Measurements from ENCODE around the gene SEMA3D. TPM values are rescaled to one million over a fixed set of nuclear protein-coding genes. Genes with fewer than 3 reads are reported as not detected.

SEMA3D gene
- total RNA-seq, 1 experiment from 2014 or later: 23.3 TPM

GRCh38 chr7:85215098-85215497 is 28.2 kb upstream of the SEMA3D start:
- H3K4me3 ChIP-seq (ENCODE audit: low read depth, low read length, poor library complexity, severe bottlenecking): no peak overlapping the region
- no peaks in the 10 kb centered on the region for H3K36me3 ChIP-seq (ENCODE audit: insufficient read depth, low read length, poor library complexity, severe bottlenecking)
- H3K27ac ChIP-seq (ENCODE audit: low read depth, low read length, poor library complexity, severe bottlenecking): no peak overlapping the region
- intact Hi-C loops (cut with micrococcal nuclease; ENCODE audit: unreplicated experiment): no loop called here
- no peaks in the 10 kb centered on the region for H3K4me1 ChIP-seq (ENCODE audit: insufficient read depth, low read length, poor library complexity, severe bottlenecking)
- no peaks in the 10 kb centered on the region for H3K9me3 ChIP-seq (ENCODE audit: low read depth, low read length, poor library complexity, severe bottlenecking)
- ChIA-PET POLR2A (ENCODE audit: low non-redundant PET) (no interaction called here), CTCF (no interaction called here)
- H3K27me3 ChIP-seq (replicated peaks; ENCODE audit: insufficient read depth, low read depth, low read length, poor library complexity): no peaks in the 10 kb centered on the region
- DNase-seq (ENCODE audit: low spot score): no peak
- TF ChIP-seq CTCF (conservative IDR thresholded peaks at IDR 0.05; ENCODE audit: low read depth, low read length): no peak
- no peak for TF ChIP-seq EZH2 (IDR thresholded peaks at IDR 0.05; ENCODE audit: borderline replicate concordance, low read depth, low read length, poor library complexity, severe bottlenecking)
- BruUV-seq (replicated peaks): no TSS peak

- no peaks in the 10 kb centered on the region for H3K9me3 ChIP-seq (ENCODE audit: low read depth, low read length, poor library complexity, severe bottlenecking)
- no peak overlapping the region for H3K4me3 ChIP-seq (ENCODE audit: low read depth, low read length, poor library complexity, severe bottlenecking)
- H3K4me1 ChIP-seq (ENCODE audit: insufficient read depth, low read length, poor library complexity, severe bottlenecking): no peaks in the 10 kb centered on the region
- no peaks in the 10 kb centered on the region for H3K36me3 ChIP-seq (ENCODE audit: insufficient read depth, low read length, poor library complexity, severe bottlenecking)
- TF ChIP-seq CTCF (conservative IDR thresholded peaks at IDR 0.05; ENCODE audit: low read depth, low read length): no peak
- TF ChIP-seq EZH2 (IDR thresholded peaks at IDR 0.05; ENCODE audit: borderline replicate concordance, low read depth, low read length, poor library complexity, severe bottlenecking): no peak
- CTCF ChIA-PET: no interaction called here
- BruUV-seq (replicated peaks): no TSS peak
- POLR2A ChIA-PET (ENCODE audit: low non-redundant PET): no interaction called here
- no peak for DNase-seq (ENCODE audit: low spot score)
- no peaks in the 10 kb centered on the region for H3K27me3 ChIP-seq (replicated peaks; ENCODE audit: insufficient read depth, low read depth, low read length, poor library complexity)
- intact Hi-C loops (cut with micrococcal nuclease; ENCODE audit: unreplicated experiment): no loop called here
- no peak overlapping the region for H3K27ac ChIP-seq (ENCODE audit: low read depth, low read length, poor library complexity, severe bottlenecking)
Measured at GRCh38 chr7:85213500-85213899, 26.6 kb upstream of the SEMA3D start.

- ChIA-PET POLR2A (ENCODE audit: low non-redundant PET) (no interaction called here), CTCF (no interaction called here)
- TF ChIP-seq CTCF (conservative IDR thresholded peaks at IDR 0.05; ENCODE audit: low read depth, low read length): no peak
- TF ChIP-seq EZH2 (IDR thresholded peaks at IDR 0.05; ENCODE audit: borderline replicate concordance, low read depth, low read length, poor library complexity, severe bottlenecking): no peak
- intact Hi-C loops (cut with micrococcal nuclease; ENCODE audit: unreplicated experiment): no loop called here
- DNase-seq (ENCODE audit: low spot score): no peak
- Histone ChIP-seq H3K4me1 (ENCODE audit: insufficient read depth, low read length, poor library complexity, severe bottlenecking) (no peaks in the 10 kb centered on the region), H3K27ac (ENCODE audit: low read depth, low read length, poor library complexity, severe bottlenecking) (no peak overlapping the region), H3K27me3 (replicated peaks; ENCODE audit: insufficient read depth, low read depth, low read length, poor library complexity) (no peaks in the 10 kb centered on the region), H3K9me3 (ENCODE audit: low read depth, low read length, poor library complexity, severe bottlenecking) (no peaks in the 10 kb centered on the region), H3K4me3 (ENCODE audit: low read depth, low read length, poor library complexity, severe bottlenecking) (no peak overlapping the region), H3K36me3 (ENCODE audit: insufficient read depth, low read length, poor library complexity, severe bottlenecking) (no peaks in the 10 kb centered on the region)
- no TSS peak for BruUV-seq (replicated peaks)
Measured at GRCh38 chr7:85205754-85206153, 18.9 kb upstream of the SEMA3D start.

Data from A673 (cell line).